ENCODE data around the gene CRYBG1.

The CRYBG1 gene

DNA sequence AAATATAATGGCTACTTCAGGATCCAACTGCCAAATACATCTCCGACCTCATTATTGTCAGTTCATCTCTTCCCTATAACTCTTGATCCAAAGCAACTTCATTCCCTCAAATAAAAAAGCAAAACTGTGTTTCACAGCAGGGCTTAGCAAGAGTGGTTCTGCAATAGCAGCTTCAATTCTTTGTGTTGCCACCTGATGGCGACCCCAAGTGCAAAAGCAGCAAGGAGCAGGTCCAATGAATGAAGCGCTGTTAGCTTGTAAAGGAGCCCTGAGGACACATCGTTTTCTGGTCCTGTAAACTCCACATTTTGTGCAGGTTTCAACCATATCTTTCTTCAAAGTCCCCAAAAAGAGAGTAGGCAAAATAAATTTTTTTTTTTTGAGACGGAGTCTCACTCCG is 249.2 kb downstream of the CRYBG1 start:
- DNase-seq = no peak

DNA sequence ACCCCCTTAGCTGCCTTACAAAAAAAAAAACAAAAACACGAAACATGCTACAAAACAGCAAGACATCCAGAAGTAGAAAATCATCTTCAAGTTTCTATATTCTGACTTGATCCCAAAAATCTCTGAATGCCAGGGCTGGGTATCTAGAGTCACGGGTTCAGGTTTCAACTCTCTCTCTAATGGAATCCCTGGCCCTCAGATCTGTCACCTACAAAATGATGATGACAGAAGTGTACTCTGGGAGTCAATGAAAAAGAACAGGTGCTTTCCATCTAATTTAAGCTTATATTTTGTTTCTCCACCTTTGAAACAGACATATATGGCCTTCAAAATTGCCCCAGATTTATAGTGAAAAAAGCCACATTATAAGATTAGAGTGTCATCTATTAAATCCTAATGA is 250.5 kb downstream of the CRYBG1 start:
- no peak for DNase-seq

DNA sequence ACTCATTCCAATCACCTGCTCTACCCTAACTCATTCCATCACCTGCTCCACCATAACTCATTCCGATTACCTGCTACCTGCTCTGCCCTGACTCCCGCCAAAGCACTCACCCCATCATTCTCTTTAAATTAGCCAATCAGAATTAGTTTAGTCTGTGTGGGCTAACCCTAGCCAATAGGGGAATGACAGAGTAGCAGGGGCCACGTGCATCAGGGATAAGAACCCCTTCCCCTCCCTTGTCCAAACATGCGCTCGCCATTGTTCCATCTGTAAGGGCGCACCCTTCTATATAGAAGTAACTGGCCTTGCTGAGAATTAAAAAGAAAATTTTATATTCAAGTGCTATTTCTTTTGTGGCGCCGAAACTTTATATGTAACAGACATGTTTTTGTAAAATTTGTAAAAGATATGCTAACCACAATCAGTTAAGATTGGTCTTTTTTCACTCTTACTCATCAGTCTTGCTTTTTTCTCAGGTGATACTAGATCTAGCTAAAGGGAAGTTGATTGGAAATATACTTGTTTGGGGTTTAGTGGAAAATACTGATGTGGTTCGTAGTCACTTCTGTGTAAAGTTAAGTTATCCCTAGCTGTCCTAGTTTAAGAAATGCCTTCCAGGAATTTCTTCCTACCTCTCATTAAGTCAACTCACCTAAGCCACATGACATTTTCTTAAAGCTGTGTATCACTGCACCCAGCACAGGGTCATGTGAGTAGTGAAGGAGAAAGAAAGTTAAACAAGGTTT is 252.3 kb downstream of the CRYBG1 start:
- no peak for DNase-seq

DNA sequence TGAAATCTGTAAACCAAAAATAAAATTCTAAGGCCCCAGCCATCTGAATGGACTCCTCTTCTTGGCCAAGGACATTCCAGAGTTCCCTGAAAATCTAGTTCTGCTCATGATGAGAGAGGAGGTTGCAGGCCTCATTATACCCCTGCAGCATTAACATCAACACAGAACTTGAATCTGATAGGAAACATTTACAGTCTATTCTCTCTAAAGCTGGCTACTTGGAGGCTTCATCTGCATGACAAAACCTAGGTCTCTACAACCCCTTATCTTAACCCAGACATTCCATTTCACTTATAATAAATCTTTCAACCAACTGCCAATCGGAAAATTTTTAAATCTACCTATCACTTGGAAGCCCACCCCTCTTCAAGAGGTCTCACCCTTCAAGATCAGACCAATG is 253.1 kb downstream of the CRYBG1 start:
- no peak for DNase-seq

DNA sequence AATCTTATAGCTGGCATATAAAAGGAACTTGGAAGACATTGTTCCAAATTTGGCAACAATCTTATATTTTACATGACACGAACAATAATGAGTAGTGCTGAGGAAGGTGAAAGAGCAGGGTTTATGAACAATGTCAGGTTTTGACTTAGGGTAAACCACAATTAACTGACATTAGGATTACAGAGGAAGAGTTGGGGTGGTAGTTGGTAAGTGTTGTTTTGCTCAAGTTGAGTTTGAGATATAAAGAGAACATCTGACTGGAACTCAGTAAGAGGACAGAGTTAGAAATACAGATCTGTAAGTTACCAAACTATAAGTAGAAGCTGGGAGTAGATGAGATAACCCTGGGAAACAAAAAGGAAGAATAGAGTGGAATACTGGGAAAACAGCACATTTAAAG is 253.6 kb downstream of the CRYBG1 start:
- DNase-seq = no peak

DNA sequence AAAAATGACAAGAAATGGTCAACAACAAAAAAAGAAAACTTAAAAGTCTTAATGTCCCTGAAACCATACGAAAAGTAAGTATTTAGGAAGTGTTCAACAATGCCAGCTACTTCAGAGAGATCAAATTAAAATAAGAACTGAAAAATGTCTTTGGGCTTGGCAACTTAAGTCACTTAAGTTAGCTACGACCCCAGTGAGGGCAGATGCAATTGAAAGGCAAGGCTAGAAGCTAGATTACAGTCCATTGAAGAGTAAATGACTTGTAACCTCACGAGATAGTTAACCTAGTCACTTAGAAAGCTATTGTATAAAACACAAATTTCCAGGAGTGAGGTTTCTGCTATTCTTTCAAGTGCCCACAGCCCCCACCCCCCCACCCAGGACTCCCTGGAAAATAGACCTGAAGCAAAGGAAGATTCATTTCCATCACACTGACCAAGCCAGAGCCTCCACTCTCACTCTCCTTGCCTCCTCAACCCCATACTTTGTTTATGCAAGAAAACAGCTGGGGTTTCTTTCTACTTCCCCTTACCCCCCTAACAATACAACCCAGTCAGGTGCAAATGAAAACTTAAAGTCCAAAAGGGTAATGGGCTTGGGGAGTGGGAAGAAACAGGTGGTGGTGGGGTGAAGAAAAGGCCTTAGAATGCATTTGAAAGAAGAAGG is 254.2 kb downstream of the CRYBG1 start:
- no peak for DNase-seq

DNA sequence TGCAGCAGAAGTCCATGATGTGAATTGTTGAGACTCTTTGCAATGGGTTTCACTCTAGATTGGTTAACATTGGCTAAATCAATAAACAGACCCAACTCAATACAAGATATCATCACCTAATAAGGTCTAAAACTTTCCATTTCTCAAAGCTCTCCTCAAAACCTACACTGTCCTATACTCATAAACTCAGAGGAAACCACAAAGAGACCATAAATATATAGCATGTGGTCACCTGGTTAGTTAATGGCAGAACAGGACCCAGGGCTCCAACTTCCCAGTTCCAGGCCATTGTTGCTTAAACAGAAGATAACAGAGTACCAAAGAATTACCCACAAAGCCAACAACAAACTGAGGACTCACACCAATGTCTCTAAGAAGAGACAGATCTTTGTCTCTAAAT is 256.8 kb downstream of the CRYBG1 start:
- DNase-seq = no peak

DNA sequence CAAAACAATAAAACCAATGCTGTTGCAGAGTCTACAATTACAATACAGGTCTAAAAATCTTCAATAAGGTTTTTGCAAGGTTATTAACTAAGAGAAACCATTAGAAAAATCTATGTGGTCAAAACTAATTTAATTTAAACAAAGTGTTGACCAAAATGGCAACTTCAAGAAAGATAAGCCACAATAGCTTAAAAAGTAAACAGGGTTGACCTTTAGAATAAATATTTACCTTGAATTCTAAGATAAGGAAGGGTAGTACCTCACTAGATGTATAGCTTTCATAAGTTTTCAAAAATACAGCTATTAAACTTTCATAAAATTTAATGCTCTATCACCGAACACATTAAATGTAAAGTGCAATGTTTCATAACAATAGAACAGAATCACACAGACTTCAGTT is 257.3 kb downstream of the CRYBG1 start:
- DNase-seq = no peak

DNA sequence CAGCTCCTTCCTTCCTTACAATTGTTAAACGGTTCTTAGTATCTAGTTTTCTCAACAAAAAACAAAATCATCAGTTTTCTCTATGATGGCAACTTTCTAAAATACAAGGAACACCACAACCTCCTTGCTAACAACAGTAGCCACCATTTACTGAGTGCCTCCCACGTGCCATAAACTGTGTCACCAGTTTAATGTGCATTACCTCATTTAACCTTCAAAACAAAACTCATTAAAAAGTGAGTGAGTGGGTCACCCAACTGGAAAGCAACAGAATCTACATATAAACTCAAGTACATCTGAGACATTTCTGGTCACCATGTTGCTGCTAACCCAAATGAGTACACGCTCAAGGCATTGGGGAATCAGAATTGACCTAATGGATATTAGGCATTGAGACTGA is 257.8 kb downstream of the CRYBG1 start:
- DNase-seq = no peak

DNA sequence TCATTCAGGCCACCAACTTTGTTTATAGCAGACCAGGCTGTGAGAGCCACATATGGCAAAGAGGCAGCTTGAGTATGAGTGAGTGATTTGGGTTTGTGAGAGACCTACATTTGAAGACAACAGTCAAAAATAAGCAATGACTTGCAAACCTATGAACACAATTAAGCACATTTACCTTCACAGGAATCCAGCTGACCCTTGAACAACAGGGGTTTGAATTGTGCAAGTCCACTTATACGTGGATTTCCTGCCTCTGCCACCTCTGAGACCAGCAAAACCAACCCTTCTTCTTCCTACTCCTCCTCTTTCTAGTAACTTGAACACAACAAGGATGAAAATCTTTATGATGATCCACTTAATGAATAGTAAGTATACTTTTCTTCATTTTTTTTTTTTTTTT is 258.7 kb downstream of the CRYBG1 start:
- no peak for DNase-seq

DNA sequence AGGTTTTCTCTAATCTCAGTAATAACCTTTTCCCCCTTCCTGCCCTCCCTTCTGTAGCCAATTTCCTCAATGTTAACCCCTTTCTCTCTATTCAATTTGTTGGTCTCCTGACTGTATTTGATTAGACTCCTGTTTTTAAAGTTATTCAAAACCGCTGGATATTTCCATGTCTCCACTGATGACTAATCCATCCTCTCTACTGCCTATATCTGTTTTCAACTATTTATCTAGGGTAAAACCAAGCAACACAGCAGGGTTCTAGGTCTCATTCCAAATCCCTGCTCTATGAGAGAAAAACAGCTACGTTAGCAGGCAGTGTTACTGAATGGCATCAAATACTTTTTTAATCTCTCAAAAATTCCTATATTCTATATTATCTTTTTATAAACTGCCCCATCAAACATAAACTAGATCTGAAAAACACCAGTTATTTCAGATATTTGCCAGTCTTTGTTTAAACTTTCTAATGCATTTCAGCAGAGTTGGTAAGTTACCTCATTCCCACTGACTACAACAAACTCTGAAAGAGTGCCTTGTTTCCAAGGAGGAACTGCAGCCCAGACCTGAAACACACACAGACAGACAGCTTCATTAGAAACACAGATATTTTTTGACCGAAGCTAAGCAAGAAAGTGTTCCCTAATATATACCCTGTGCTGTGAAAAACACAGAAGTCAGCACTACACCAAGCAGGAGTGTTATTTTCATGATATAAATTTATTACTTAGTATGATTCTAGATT is 260.6 kb downstream of the CRYBG1 start:
- DNase-seq = no peak

All from activated CD4-positive, alpha-beta T cell treated with anti-CD3 and anti-CD28 coated beads for 4 hours (primary cell).